ENCODE data around the gene ORAI3. TPM values are rescaled to one million over a fixed set of nuclear protein-coding genes. Genes with fewer than 3 reads are reported as not detected.

Gene ORAI3
- total RNA-seq, 1 experiment from 2014 or later: 9.0 TPM

DNA sequence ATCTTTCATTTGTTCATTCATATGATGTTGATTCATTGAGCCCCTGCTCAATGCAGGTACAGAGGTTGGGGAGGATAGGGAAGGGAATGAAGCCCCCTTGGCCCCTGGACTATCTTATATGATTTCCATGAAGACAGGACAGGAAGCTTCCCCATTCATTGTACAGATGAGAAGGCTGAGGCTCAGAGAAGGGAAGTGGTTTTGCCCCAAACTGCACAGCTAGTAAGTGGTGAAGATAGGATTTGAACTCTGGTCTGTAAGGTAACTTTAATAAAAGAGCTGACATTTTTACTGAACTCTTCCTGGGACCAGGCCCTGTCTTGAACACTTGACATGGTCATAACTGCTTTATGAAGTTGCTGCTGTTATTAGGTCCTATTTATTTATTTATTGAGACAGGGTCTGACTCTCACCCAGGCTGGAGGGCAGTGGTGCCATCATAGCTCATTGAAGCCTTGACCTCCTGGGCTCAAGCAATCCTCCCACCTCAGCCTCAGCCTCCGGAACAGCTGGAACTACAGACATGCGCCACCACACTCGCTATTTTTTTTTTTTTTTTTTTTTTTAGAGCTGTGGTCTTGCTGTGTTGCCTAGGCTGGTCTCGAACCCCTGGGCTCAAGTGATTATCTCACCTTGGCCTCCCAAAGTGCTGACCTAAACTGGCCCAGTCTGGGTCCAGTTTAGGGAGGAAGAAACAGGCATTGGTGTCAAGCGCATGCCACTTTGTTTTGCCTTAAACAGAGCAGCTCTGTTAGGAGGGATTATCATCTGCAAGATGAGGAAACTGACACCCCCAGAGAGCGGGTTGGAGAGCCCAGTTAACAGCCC, 47.5 kb upstream of the ORAI3 start:
- intact Hi-C loops (cut with micrococcal nuclease): loop anchor here (5.0 kb wide), 1 partner anchor 59 kb away; no protein-coding TSS in a partner anchor
- Histone ChIP-seq H3K9me2 (ENCODE audit: insufficient read depth) (no peaks in the 10 kb centered on the region), H3K4me3 (replicated peaks in 1 of 2; ENCODE audit: low read depth in 1 of 2, low read length in 2 of 2) (peak overlapping the region; percentile 36 to 54), H3K27me3 (ENCODE audit: insufficient read depth, low read length) (no peaks in the 10 kb centered on the region), H3K4me2 (ENCODE audit: low read length) (peak overlapping the region; percentile 78), H3K27ac (ENCODE audit: low read depth, low read length) (peak overlapping the region; percentile 89; the same call in 1 of the 2 replicates), H3K4me1 (ENCODE audit: control insufficient read depth in 1 of 2, insufficient read depth in 2 of 2, low read length in 2 of 2) (peaks cover 16 to 44% of the 10 kb centered on the region in 2 experiments; a peak in 3 of 4 replicates), H3K9me3 (ENCODE audit: control insufficient read depth in 1 of 2, insufficient read depth in 1 of 2, low read depth in 1 of 2, low read length in 2 of 2) (no peaks in the 10 kb centered on the region), H3K36me3 (ENCODE audit: control insufficient read depth in 1 of 2, insufficient read depth in 2 of 2, low read length in 2 of 2) (no peaks in the 10 kb centered on the region), H3K79me2 (ENCODE audit: insufficient read depth, low read length) (no peaks in the 10 kb centered on the region), H2AFZ (ENCODE audit: low read depth, low read length, poor library complexity, severe bottlenecking) (peak overlapping the region; percentile 74), H4K20me1 (ENCODE audit: insufficient read depth) (no peaks in the 10 kb centered on the region), H3K9ac (ENCODE audit: low read length) (peak overlapping the region; percentile 51)
- ChIA-PET RAD21 (ENCODE audit: low non-redundant PET in 1 of 2, low total read pairs in 2 of 2, uncharacterized antibody in 2 of 2, unreplicated experiment in 2 of 2) (interaction anchor here (0.7 to 2.1 kb wide), 2 partner anchors 57 to 329 kb away, joined by 4 to 5 read pairs; no protein-coding TSS in a partner anchor), POLR2A (interaction anchor here (1.2 kb wide), 1 partner anchor 153 kb away, joined by 4 read pairs; the partner anchor contains the start of gene PHKG2), CTCF (interaction anchor here (0.9 to 2.5 kb wide), 5 partner anchors 25 to 154 kb away, joined by 3 to 13 read pairs (median 3); partner anchors contain the start of gene PHKG2)
- TF ChIP-seq CBX3 (IDR thresholded peaks at IDR 0.05; ENCODE audit: low read depth) (no peak), SIN3A (IDR thresholded peaks at IDR 0.05; ENCODE audit: low read depth) (no peak), SRF (IDR thresholded peaks at IDR 0.05; ENCODE audit: low read depth) (no peak), SP1 (IDR thresholded peaks at IDR 0.05; ENCODE audit: low read depth) (no peak), ZFX (IDR thresholded peaks at IDR 0.05) (no peak), EGR1 (IDR thresholded peaks at IDR 0.05; ENCODE audit: low read depth) (no peak), EZH2phosphoT487 (IDR thresholded peaks at IDR 0.05; ENCODE audit: borderline replicate concordance) (no peak), ELF1 (IDR thresholded peaks at IDR 0.05; ENCODE audit: borderline replicate concordance, low read depth) (no peak)
- TF ChIP-seq, protein P1, sequence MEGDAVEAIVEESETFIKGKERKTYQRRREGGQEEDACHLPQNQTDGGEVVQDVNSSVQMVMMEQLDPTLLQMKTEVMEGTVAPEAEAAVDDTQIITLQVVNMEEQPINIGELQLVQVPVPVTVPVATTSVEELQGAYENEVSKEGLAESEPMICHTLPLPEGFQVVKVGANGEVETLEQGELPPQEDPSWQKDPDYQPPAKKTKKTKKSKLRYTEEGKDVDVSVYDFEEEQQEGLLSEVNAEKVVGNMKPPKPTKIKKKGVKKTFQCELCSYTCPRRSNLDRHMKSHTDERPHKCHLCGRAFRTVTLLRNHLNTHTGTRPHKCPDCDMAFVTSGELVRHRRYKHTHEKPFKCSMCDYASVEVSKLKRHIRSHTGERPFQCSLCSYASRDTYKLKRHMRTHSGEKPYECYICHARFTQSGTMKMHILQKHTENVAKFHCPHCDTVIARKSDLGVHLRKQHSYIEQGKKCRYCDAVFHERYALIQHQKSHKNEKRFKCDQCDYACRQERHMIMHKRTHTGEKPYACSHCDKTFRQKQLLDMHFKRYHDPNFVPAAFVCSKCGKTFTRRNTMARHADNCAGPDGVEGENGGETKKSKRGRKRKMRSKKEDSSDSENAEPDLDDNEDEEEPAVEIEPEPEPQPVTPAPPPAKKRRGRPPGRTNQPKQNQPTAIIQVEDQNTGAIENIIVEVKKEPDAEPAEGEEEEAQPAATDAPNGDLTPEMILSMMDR (IDR thresholded peaks at IDR 0.05 in 2 of 3, conservative IDR thresholded peaks at IDR 0.05 in 1 of 3; ENCODE audit: borderline replicate concordance in 1 of 3, insufficient read depth in 1 of 3, low read depth in 2 of 3, low read length in 2 of 3): no peak
- TF ChIP-seq, protein P2, sequence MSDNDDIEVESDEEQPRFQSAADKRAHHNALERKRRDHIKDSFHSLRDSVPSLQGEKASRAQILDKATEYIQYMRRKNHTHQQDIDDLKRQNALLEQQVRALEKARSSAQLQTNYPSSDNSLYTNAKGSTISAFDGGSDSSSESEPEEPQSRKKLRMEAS (IDR thresholded peaks at IDR 0.05): no peak
- TF ChIP-seq, protein P3, sequence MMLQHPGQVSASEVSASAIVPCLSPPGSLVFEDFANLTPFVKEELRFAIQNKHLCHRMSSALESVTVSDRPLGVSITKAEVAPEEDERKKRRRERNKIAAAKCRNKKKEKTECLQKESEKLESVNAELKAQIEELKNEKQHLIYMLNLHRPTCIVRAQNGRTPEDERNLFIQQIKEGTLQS (IDR thresholded peaks at IDR 0.05): no peak
- TF ChIP-seq, protein P4, sequence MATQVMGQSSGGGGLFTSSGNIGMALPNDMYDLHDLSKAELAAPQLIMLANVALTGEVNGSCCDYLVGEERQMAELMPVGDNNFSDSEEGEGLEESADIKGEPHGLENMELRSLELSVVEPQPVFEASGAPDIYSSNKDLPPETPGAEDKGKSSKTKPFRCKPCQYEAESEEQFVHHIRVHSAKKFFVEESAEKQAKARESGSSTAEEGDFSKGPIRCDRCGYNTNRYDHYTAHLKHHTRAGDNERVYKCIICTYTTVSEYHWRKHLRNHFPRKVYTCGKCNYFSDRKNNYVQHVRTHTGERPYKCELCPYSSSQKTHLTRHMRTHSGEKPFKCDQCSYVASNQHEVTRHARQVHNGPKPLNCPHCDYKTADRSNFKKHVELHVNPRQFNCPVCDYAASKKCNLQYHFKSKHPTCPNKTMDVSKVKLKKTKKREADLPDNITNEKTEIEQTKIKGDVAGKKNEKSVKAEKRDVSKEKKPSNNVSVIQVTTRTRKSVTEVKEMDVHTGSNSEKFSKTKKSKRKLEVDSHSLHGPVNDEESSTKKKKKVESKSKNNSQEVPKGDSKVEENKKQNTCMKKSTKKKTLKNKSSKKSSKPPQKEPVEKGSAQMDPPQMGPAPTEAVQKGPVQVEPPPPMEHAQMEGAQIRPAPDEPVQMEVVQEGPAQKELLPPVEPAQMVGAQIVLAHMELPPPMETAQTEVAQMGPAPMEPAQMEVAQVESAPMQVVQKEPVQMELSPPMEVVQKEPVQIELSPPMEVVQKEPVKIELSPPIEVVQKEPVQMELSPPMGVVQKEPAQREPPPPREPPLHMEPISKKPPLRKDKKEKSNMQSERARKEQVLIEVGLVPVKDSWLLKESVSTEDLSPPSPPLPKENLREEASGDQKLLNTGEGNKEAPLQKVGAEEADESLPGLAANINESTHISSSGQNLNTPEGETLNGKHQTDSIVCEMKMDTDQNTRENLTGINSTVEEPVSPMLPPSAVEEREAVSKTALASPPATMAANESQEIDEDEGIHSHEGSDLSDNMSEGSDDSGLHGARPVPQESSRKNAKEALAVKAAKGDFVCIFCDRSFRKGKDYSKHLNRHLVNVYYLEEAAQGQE (IDR thresholded peaks at IDR 0.05; ENCODE audit: low read depth): no peak
- no peak for DNase-seq (ENCODE audit: low read depth, low spot score)
- BruUV-seq (replicated peaks): TSS peak; percentile 66
- ATAC-seq: no peak
